Panc1 (cell line): ENCODE measurements around the gene KCNMA1. TPM values are rescaled to one million over a fixed set of nuclear protein-coding genes. Genes with fewer than 3 reads are reported as not detected.

Source experiments
- ATAC-seq: fragments of 200-7000 bp; cut with Tn5 transposase; 2 replicates; pipeline ENCODE4 v1.9.1; 2020; ENCODE audit warnings: mild to moderate bottlenecking, moderate library complexity
- BruUV-seq: library from RNA; stranded (reverse); fragments of 400-500 nt; replicated peaks from 2 replicates; lab custom pipeline; 2021; lab: Mats Ljungman, UMichigan
- CTCF ChIA-PET: fragments of 300-600 bp; sonication (Branson Sonifier 250); formaldehyde crosslinking; loops from one replicate; lab custom pipeline; 2022; ENCODE audit warnings: antibody characterized with exemption; lab: Charles Lee
- POLR2A ChIA-PET: fragments of 300-600 bp; sonication (Branson Sonifier 250); formaldehyde crosslinking; loops from one replicate; lab custom pipeline; 2022; ENCODE audit warnings: antibody characterized with exemption; lab: Charles Lee
- DNase-seq: peaks from one replicate; pipeline ENCODE4 v3.0.0-alpha.2; 2010; ENCODE audit warnings: low read depth, low spot score
- H3K27ac ChIP-seq: 2 replicates; pipeline ENCODE4 v1.5.1; 2011; ENCODE audit warnings: mild to moderate bottlenecking, low read length, inconsistent platforms
- H3K27me3 ChIP-seq: fragments of 200-500 bp; sonication (Bioruptor generic); 2 replicates; pipeline ENCODE4 v1.6.0; 2014; ENCODE audit warnings: low read length, inconsistent platforms; ENCODE audit not compliant: control insufficient read depth, insufficient read depth
- H3K36me3 ChIP-seq: fragments of 200-500 bp; sonication (Bioruptor generic); 2 replicates; pipeline ENCODE4 v1.5.1; 2014; ENCODE audit warnings: inconsistent platforms, mild to moderate bottlenecking, low read length, moderate library complexity; ENCODE audit not compliant: control insufficient read depth, insufficient read depth
- H3K4me1 ChIP-seq: 2 replicates; pipeline ENCODE4 v1.5.1; 2011; ENCODE audit warnings: inconsistent platforms, mild to moderate bottlenecking, low read length, moderate library complexity; ENCODE audit not compliant: control insufficient read depth, insufficient read depth
- H3K4me3 ChIP-seq, 2 experiments: 2 replicates each; pipeline ENCODE4 v1.5.1; 2011 to 2012; ENCODE audit warnings: low read depth in 2 of 2, low read length in 2 of 2, mild to moderate bottlenecking in 2 of 2, inconsistent platforms in 1 of 2, moderate library complexity in 1 of 2
- H3K9me3 ChIP-seq: fragments of 200-500 bp; sonication (Bioruptor generic); 2 replicates; pipeline ENCODE4 v1.5.1; 2014; ENCODE audit warnings: low read depth, mild to moderate bottlenecking, inconsistent platforms, low read length, moderate library complexity; ENCODE audit not compliant: control insufficient read depth, insufficient read depth
- POLR2AphosphoS5 ChIP-seq: IDR thresholded peaks from 2 replicates; pipeline ENCODE4 v1.6.1; 2012; ENCODE audit warnings: mild to moderate bottlenecking, low read depth, low read length, moderate library complexity
- SIN3A ChIP-seq: IDR thresholded peaks from 2 replicates; pipeline ENCODE4 v1.6.1; 2012; ENCODE audit warnings: low read depth, mild to moderate bottlenecking, low read length, moderate library complexity, borderline replicate concordance; ENCODE audit not compliant: insufficient read depth
- TCF7L2 ChIP-seq: IDR thresholded peaks from 2 replicates; pipeline ENCODE4 v1.6.1; 2011; ENCODE audit warnings: mild to moderate bottlenecking, low read depth, low read length, inconsistent platforms
- in situ Hi-C: cut with HindIII; loops from 2 replicates; pipeline ENCODE4 v1.10.0; 2016; ENCODE audit warnings: low sequenced_read_pairs, low pct_unique_long_range_greater_than_20kb
- intact Hi-C: fragments of 100-400 bp; cut with micrococcal nuclease; formaldehyde crosslinking; loops from one replicate; pipeline ENCODE4 v1.10.0; 2022; ENCODE audit not compliant: unreplicated experiment
- total RNA-seq: library from RNA; stranded (reverse); gene quantifications from one replicate; pipeline ENCODE4 v1.2.1, GENCODE V29; 2021; ENCODE audit not compliant: unreplicated experiment
- TF ChIP-seq, protein P1 (sequence below): fragments of 450-650 bp; IDR thresholded peaks from 2 replicates; pipeline ENCODE4 v1.5.1; 2017; ENCODE audit warnings: mild to moderate bottlenecking
- TF ChIP-seq, protein P2 (sequence below), 2 experiments: IDR thresholded peaks; 2 replicates each; pipeline ENCODE4 v1.6.1; 2011 to 2012; ENCODE audit warnings: low read depth in 2 of 2, control low read depth in 1 of 2, low read length in 1 of 2, mild to moderate bottlenecking in 1 of 2, moderate library complexity in 1 of 2; ENCODE audit not compliant: insufficient read depth in 1 of 2

KCNMA1 gene
- total RNA-seq, 1 experiment from 2014 or later, result 91.9 TPM

DNA sequence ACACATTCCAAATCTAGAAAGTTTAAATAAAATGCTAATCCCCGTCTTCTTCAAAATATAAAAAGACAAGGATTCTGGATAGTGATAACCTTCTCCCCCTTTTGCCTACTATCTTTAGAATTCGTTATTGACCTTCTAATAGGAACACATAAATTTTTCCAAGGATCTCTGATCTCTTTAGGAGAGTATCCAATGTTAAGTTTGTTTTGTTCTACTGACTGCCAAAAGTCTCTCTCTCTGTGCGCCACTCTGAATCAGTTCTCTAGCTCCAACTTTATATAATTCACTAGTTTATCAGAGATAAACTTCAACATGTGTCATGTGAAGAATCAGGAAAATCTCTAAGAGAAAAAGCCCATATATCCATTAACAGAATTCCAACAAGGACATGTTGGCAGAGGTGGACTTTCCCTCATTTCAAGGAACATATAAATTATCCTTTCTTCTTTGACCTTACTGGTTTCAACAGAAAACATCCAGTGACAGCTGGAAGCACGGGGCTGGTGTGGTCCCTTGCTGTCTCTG is 615.6 kb downstream of the KCNMA1 start:
- ChIA-PET POLR2A (no interaction called here), CTCF (no interaction called here)
- TF ChIP-seq, protein P1, sequence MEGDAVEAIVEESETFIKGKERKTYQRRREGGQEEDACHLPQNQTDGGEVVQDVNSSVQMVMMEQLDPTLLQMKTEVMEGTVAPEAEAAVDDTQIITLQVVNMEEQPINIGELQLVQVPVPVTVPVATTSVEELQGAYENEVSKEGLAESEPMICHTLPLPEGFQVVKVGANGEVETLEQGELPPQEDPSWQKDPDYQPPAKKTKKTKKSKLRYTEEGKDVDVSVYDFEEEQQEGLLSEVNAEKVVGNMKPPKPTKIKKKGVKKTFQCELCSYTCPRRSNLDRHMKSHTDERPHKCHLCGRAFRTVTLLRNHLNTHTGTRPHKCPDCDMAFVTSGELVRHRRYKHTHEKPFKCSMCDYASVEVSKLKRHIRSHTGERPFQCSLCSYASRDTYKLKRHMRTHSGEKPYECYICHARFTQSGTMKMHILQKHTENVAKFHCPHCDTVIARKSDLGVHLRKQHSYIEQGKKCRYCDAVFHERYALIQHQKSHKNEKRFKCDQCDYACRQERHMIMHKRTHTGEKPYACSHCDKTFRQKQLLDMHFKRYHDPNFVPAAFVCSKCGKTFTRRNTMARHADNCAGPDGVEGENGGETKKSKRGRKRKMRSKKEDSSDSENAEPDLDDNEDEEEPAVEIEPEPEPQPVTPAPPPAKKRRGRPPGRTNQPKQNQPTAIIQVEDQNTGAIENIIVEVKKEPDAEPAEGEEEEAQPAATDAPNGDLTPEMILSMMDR, result no peak
- TF ChIP-seq POLR2AphosphoS5, result no peak
- no peak for TF ChIP-seq TCF7L2
- TF ChIP-seq SIN3A, result no peak
- TF ChIP-seq, protein P2, sequence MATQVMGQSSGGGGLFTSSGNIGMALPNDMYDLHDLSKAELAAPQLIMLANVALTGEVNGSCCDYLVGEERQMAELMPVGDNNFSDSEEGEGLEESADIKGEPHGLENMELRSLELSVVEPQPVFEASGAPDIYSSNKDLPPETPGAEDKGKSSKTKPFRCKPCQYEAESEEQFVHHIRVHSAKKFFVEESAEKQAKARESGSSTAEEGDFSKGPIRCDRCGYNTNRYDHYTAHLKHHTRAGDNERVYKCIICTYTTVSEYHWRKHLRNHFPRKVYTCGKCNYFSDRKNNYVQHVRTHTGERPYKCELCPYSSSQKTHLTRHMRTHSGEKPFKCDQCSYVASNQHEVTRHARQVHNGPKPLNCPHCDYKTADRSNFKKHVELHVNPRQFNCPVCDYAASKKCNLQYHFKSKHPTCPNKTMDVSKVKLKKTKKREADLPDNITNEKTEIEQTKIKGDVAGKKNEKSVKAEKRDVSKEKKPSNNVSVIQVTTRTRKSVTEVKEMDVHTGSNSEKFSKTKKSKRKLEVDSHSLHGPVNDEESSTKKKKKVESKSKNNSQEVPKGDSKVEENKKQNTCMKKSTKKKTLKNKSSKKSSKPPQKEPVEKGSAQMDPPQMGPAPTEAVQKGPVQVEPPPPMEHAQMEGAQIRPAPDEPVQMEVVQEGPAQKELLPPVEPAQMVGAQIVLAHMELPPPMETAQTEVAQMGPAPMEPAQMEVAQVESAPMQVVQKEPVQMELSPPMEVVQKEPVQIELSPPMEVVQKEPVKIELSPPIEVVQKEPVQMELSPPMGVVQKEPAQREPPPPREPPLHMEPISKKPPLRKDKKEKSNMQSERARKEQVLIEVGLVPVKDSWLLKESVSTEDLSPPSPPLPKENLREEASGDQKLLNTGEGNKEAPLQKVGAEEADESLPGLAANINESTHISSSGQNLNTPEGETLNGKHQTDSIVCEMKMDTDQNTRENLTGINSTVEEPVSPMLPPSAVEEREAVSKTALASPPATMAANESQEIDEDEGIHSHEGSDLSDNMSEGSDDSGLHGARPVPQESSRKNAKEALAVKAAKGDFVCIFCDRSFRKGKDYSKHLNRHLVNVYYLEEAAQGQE (IDR thresholded peaks at IDR 0.05; ENCODE audit: insufficient read depth in 1 of 2, low read depth in 2 of 2, low read length in 1 of 2), result no peak
- Histone ChIP-seq H3K4me3 (no peak overlapping the region), H3K36me3 (no peaks in the 10 kb centered on the region), H3K27me3 (no peaks in the 10 kb centered on the region), H3K27ac (no peak overlapping the region), H3K9me3 (no peaks in the 10 kb centered on the region), H3K4me1 (no peaks in the 10 kb centered on the region)
- intact Hi-C loops (no loop called here), in situ Hi-C loops (no loop called here)
- ATAC-seq (no peak), DNase-seq (no peak)
- no TSS peak for BruUV-seq

DNA sequence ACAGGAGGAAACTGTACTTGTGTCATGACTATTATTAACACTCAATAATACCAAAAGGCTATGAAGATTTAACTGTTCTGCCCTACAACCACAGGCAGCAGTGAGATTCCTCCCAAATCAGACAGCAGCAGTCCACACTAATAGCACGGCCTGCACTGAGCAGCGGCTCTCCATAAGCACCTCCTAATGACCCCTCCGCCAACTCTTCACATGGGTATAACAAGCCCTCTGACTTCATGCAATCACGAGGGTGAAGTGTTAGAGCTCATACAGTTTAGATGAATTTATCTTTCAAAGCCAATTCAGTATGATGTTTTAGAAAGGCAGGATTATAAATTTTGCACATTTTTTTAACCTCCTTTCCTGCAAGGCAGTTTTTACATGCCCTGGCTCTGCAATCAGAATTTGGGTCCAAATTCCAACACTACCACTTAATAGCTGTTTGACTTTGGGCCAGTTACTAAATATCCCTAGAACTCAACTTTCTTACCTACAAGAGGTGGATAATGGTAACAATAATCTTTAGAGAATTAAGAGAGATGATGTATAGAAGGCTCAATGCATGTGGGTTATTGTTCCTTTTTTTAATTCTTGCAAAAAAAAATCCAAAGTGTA is 617.1 kb downstream of the KCNMA1 start:
- BruUV-seq, result no TSS peak
- CTCF ChIA-PET, result no interaction called here

More for the DNA sequence above, 617.1 kb downstream of the KCNMA1 start:
- Histone ChIP-seq H3K27me3 (no peaks in the 10 kb centered on the region), H3K27ac (no peak overlapping the region), H3K4me1 (no peaks in the 10 kb centered on the region), H3K36me3 (no peaks in the 10 kb centered on the region), H3K9me3 (no peaks in the 10 kb centered on the region), H3K4me3 (no peak overlapping the region)
- TF ChIP-seq, protein P2 (IDR thresholded peaks at IDR 0.05; ENCODE audit: insufficient read depth in 1 of 2, low read depth in 2 of 2, low read length in 1 of 2), result no peak
- no peak for TF ChIP-seq SIN3A
- no peak for TF ChIP-seq TCF7L2
- TF ChIP-seq, protein P1, result no peak
- no peak for TF ChIP-seq POLR2AphosphoS5
- DNase-seq, result no peak
- in situ Hi-C loops, result no loop called here
- intact Hi-C loops, result no loop called here
- POLR2A ChIA-PET, result no interaction called here
- ATAC-seq, result no peak
